Pancreas (tissue), 10 donors: ENCODE measurements around the gene TMEM132C. TPM values are rescaled to one million over a fixed set of nuclear protein-coding genes. Genes with fewer than 3 reads are reported as not detected.
"Not testable (repeated sequence)": the region's sequence is repeated elsewhere in the genome, so short reads cannot be mapped to it uniquely, and the experiment has no call there.

Source experiments
- ATAC-seq, 4 donors: fragments of 200-7000 bp; cut with Tn5 transposase; one replicate each; pipeline versions ENCODE4 v1.8.0 to v1.9.1; 2020; ENCODE audit warnings: mild to moderate bottlenecking in 4 of 4, moderate library complexity in 4 of 4
- DNase-seq, 6 donors: peaks; one replicate each; pipeline ENCODE4 v3.0.0-alpha.2; 2020
- FAIRE-seq: peaks from 2 replicates; lab custom pipeline; 2012; peaks lifted over from hg19 to GRCh38; lab: Jason Lieb, UNC
- H3K27ac ChIP-seq, 4 donors: fragments of 200-600 bp; sonication (generic); 1 replicate in 3 of 4; 2 replicates in 1 of 4; pipeline versions ENCODE4 v1.5.0 to v1.8.0; 2020
- H3K27me3 ChIP-seq, 4 donors: fragments of 200-600 bp; one replicate each; pipeline ENCODE4 v1.8.0; 2021
- H3K36me3 ChIP-seq, 3 donors: fragments of 200-600 bp; sonication (generic) in 1 of 3; one replicate each; pipeline versions ENCODE4 v1.5.0 to v1.8.0; 2020 to 2021
- H3K4me1 ChIP-seq, 3 donors: fragments of 200-600 bp; one replicate each; pipeline ENCODE4 v1.8.0; 2021
- H3K4me3 ChIP-seq, 4 donors: fragments of 200-600 bp; sonication (generic) in 2 of 4; one replicate each; pipeline versions ENCODE4 v1.5.0 to v1.8.0; 2020 to 2021
- H3K9me3 ChIP-seq, 4 donors: fragments of 200-600 bp; one replicate each; pipeline ENCODE4 v1.8.0; 2021
- WGBS, 2 donors: extraction: QIAGEN DNeasy Blood & Tissue Kit; methylation state at CpG; one replicate each; pipeline ENCODE4 v1.1.7; 2013; 5-methylcytosine and 5-hydroxymethylcytosine counted together
- intact Hi-C, 3 donors: fragments of 100-400 bp; cut with DNase I; formaldehyde crosslinking; loops; one replicate each; pipeline versions ENCODE4 v1.11.1 to v1.14.2; 2022
- polyA plus RNA-seq, 2 donors: library from polyadenylated mRNA; stranded (reverse); fragments of 200-250 nt; gene quantifications; one replicate each; pipeline ENCODE4 v1.2.3, GENCODE V29; 2013
- total RNA-seq, 6 donors: library from RNA; stranded (reverse); fragmentation: NEBNext Ultra II Directional in 4 of 6; extraction: Animal tissue kit (Norgen Biotek cat#: 25700) in 4 of 6; gene quantifications; one replicate each; pipeline versions ENCODE4 v1.2.1 to v1.2.4, GENCODE V29; 2021 to 2023
- TF ChIP-seq, protein P1 (sequence below), 4 donors: fragments of 200-600 bp; sonication (generic) in 3 of 4; IDR thresholded peaks; one replicate each; pipeline versions ENCODE4 v1.5.0 to v1.8.0; 2021; ENCODE audit warnings: antibody characterized with exemption in 4 of 4
- donor health status: healthy with polysubstance abuse.
- donor health status: DM: no; HTN: no; CAD: no; lungs with moderate emphysema.
- donor health status: DM: no; HTN: no; CAD: no.
- donor health status: control.
- donor health status: control.
- donor health status: Bipolar disorder and iron deficiency.
- donor health status: DM: yes; HTN: yes; CAD: no.
- donor health status: DM: no; HTN: no; CAD: no.
- donor health status: DM: no; HTN: no; CAD: no.
- donor health status: DM: yes; HTN: yes; CAD: no.

TMEM132C gene
- total and polyA plus RNA-seq, 8 donors = 0.63 to 5.8 (median 3.1) TPM

DNA sequence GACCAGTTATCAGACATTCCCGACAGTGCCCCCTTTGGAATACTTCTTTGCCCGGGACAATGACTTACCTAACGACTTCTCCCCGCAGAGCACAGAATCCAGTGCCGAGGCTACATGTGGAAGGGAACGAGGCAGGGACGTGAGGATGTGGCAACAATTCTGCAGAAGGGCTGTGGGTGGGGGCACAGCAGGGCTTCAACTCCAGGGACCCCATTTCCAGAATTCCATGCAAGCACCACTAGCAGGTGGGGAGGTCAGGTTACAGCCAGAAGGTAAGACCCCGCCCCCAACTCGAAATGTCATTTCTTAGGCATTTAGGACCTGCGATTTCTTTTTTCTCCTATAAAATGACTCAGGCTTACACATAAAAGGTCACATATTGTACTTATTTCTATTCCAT lies 207.9 kb downstream of the TMEM132C start:
- TF ChIP-seq, protein P1, sequence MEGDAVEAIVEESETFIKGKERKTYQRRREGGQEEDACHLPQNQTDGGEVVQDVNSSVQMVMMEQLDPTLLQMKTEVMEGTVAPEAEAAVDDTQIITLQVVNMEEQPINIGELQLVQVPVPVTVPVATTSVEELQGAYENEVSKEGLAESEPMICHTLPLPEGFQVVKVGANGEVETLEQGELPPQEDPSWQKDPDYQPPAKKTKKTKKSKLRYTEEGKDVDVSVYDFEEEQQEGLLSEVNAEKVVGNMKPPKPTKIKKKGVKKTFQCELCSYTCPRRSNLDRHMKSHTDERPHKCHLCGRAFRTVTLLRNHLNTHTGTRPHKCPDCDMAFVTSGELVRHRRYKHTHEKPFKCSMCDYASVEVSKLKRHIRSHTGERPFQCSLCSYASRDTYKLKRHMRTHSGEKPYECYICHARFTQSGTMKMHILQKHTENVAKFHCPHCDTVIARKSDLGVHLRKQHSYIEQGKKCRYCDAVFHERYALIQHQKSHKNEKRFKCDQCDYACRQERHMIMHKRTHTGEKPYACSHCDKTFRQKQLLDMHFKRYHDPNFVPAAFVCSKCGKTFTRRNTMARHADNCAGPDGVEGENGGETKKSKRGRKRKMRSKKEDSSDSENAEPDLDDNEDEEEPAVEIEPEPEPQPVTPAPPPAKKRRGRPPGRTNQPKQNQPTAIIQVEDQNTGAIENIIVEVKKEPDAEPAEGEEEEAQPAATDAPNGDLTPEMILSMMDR (IDR thresholded peaks at IDR 0.05) = no peak
- FAIRE-seq = no peak
- ATAC-seq = no peak
- Histone ChIP-seq H3K4me3 (no peak overlapping the region), H3K9me3 (no peaks in the 10 kb centered on the region), H3K27ac (no peak overlapping the region), H3K36me3 (no peaks in the 10 kb centered on the region), H3K4me1 (no peaks in the 10 kb centered on the region), H3K27me3 (peaks cover 0 to 5% (median 0%) of the 10 kb centered on the region in 4 donors)
- intact Hi-C loops = no loop called here
- 57 to 63% methylated on average over 10 of the region's 10 CpGs for WGBS, 2 donors
- no peak for DNase-seq

- FAIRE-seq = no peak
- TF ChIP-seq, protein P1 (IDR thresholded peaks at IDR 0.05) = no peak
These were observed 209.3 kb downstream of the TMEM132C start for GRCh38 chr12:128476266-128476665.

GRCh38 chr12:128483526-128484255 lies 216.7 kb downstream of the TMEM132C start:
- TF ChIP-seq, protein P1 (IDR thresholded peaks at IDR 0.05) = no peak
- Histone ChIP-seq H3K9me3 (no peaks in the 10 kb centered on the region), H3K27ac (no peak overlapping the region), H3K4me3 (no peak overlapping the region), H3K27me3 (no peaks in the 10 kb centered on the region), H3K4me1 (no peaks in the 10 kb centered on the region), H3K36me3 (no peaks in the 10 kb centered on the region)
- ATAC-seq (no peak), FAIRE-seq (no peak), DNase-seq (no peak)
- intact Hi-C loops = no loop called here
- 55 to 66% methylated on average over 9 of the region's 9 CpGs for WGBS, 2 donors

More at GRCh38 chr12:128476266-128476665, 209.3 kb downstream of the TMEM132C start:
- no peaks in the 10 kb centered on the region for H3K36me3 ChIP-seq
- no peaks in the 10 kb centered on the region for H3K4me1 ChIP-seq
- no peaks in the 10 kb centered on the region for H3K9me3 ChIP-seq
- DNase-seq = no peak
- no peak overlapping the region for H3K27ac ChIP-seq
- 39% methylated on average over 7 of the region's 7 CpGs for WGBS, 2 donors
- ATAC-seq = no peak
- peaks cover 0 to 5% (median 0%) of the 10 kb centered on the region in 4 donors for H3K27me3 ChIP-seq
- intact Hi-C loops = no loop called here
- no peak overlapping the region for H3K4me3 ChIP-seq

GRCh38 chr12:128497376-128497775 lies 230.4 kb downstream of the TMEM132C start:
- intact Hi-C loops, H3K4me1 ChIP-seq, ATAC-seq, H3K27ac ChIP-seq, DNase-seq, FAIRE-seq, H3K9me3 ChIP-seq, H3K4me3 ChIP-seq, H3K36me3 ChIP-seq, H3K27me3 ChIP-seq: not testable (repeated sequence)
- WGBS, 2 donors = 73 to 77% methylated on average over 13 of the region's 13 CpGs

GRCh38 chr12:128507470-128507869 lies 240.5 kb downstream of the TMEM132C start:
- no peaks in the 10 kb centered on the region for H3K9me3 ChIP-seq
- 62 to 75% methylated on average over 7 of the region's 7 CpGs for WGBS, 2 donors
- no peak for FAIRE-seq

More at GRCh38 chr12:128507470-128507869, 240.5 kb downstream of the TMEM132C start:
- H3K4me1 ChIP-seq = no peaks in the 10 kb centered on the region
- TF ChIP-seq, protein P1 (IDR thresholded peaks at IDR 0.05) = no peak
- no peak overlapping the region for H3K4me3 ChIP-seq
- H3K27ac ChIP-seq = no peak overlapping the region
- H3K27me3 ChIP-seq = no peaks in the 10 kb centered on the region
- no peaks in the 10 kb centered on the region for H3K36me3 ChIP-seq
- DNase-seq (no peak), ATAC-seq (no peak)
- intact Hi-C loops = no loop called here
